ENCODE data around the gene ELOA2. TPM values are rescaled to one million over a fixed set of nuclear protein-coding genes. Genes with fewer than 3 reads are reported as not detected.

Gene ELOA2
- total RNA-seq, 2 experiments from 2014 or later = not detected

Other genes with a start within 250 kb of the ELOA2 start
- gene PIAS2, start 118.1 kb downstream of the ELOA2 start, total RNA-seq = 10 to 100 TPM; 27.1 to 28.2 TPM
- 1 to 10 TPM; 1.1 to 1.4 TPM for gene KATNAL2, start 118.0 kb downstream of the ELOA2 start, total RNA-seq
- gene HDHD2, start 114.9 kb upstream of the ELOA2 start, total RNA-seq = 10 to 100 TPM; 27.7 to 28.9 TPM
- gene IER3IP1, start 140.7 kb upstream of the ELOA2 start, total RNA-seq = 10 to 100 TPM in 1 of 2 experiments, 1 to 10 TPM in 1; 9.0 to 11.5 TPM
- gene SKOR2, start 216.0 kb upstream of the ELOA2 start, total RNA-seq = under 1 TPM; 0.14 to 0.21 TPM

Data from activated CD4-positive, alpha-beta T cell treated with anti-CD3 and anti-CD28 coated beads for 36 hours (primary cell).